NCI-H748 (cell line): ENCODE measurements around the gene PLPPR5.
A peak's percentile ranks its signal among the peaks of the same experiment; 100 is the strongest.
"Not testable (repeated sequence)": the region's sequence is repeated elsewhere in the genome, so short reads cannot be mapped to it uniquely, and the experiment has no call there.

Experiments used
- DNase-seq: peaks from one replicate; lab custom pipeline; 2025; ENCODE audit not compliant: unreplicated experiment; lab: John Stamatoyannopoulos, UW

PLPPR5 gene

GRCh38 chr1:99004861-99005442 is at the start of gene PLPPR5:
Gene PLPPR5 (minus strand): TSS chr1:99004861. CDS start chr1:99004671, 190 bp downstream.
- DNase-seq: peak; percentile 42

- no peak for DNase-seq
These were observed 47.1 kb upstream of the PLPPR5 start for GRCh38 chr1:99051611-99052283.

- DNase-seq: no peak
These were observed 45.1 kb upstream of the PLPPR5 start for GRCh38 chr1:99049745-99050144.

- not testable (repeated sequence) for DNase-seq
These were observed 32.1 kb upstream of the PLPPR5 start for GRCh38 chr1:99036746-99037145.

GRCh38 chr1:99018313-99018712 is 13.7 kb upstream of the PLPPR5 start:
- no peak for DNase-seq

GRCh38 chr1:99017655-99018054 is 13.0 kb upstream of the PLPPR5 start:
- no peak for DNase-seq

GRCh38 chr1:99010679-99011078 is 6.0 kb upstream of the PLPPR5 start:
- no peak for DNase-seq

- no peak for DNase-seq
These were observed 2.7 kb upstream of the PLPPR5 start for GRCh38 chr1:99007366-99007765.

GRCh38 chr1:99005537-99005942 is 879 bp upstream of the PLPPR5 start:
- DNase-seq: no peak

GRCh38 chr1:99004254-99004860 is 304 bp downstream of the PLPPR5 start:
- DNase-seq: peak; percentile 48

- DNase-seq: no peak
These were observed 944 bp downstream of the PLPPR5 start for GRCh38 chr1:99003581-99004253.

- no peak for DNase-seq
These were observed 11.8 kb downstream of the PLPPR5 start for GRCh38 chr1:98992844-98993243.

- peak; percentile 7 for DNase-seq
These were observed 13.3 kb downstream of the PLPPR5 start for GRCh38 chr1:98991127-98992012.

- DNase-seq: no peak
These were observed 15.1 kb downstream of the PLPPR5 start for GRCh38 chr1:98989556-98989907.

GRCh38 chr1:98988904-98989555 is 15.6 kb downstream of the PLPPR5 start:
- no peak for DNase-seq

- DNase-seq: no peak
These were observed 19.0 kb downstream of the PLPPR5 start for GRCh38 chr1:98985687-98986086.

- no peak for DNase-seq
These were observed 22.6 kb downstream of the PLPPR5 start for GRCh38 chr1:98981917-98982513.

- DNase-seq: no peak
These were observed 25.2 kb downstream of the PLPPR5 start for GRCh38 chr1:98979463-98979862.

GRCh38 chr1:98975810-98976209 is 28.9 kb downstream of the PLPPR5 start:
- no peak for DNase-seq

- DNase-seq: no peak
These were observed 29.5 kb downstream of the PLPPR5 start for GRCh38 chr1:98975113-98975512.
